ENCODE results near the gene SIRT5.
A peak's percentile ranks its signal among the peaks of the same experiment; 100 is the strongest.

The SIRT5 gene

GRCh38 chr6:13586603-13587542 lies 12.5 kb downstream of the SIRT5 start:
- TF ChIP-seq PRDM10 (tag by site-specific recombination; IDR thresholded peaks at IDR 0.05) (0 out of 2 replicates have a peak, but pooled peaks have one; percentile 46), ZNF121 (tag by site-specific recombination; IDR thresholded peaks at IDR 0.05) (no peak)
- H3K27ac ChIP-seq (ENCODE audit: extremely low read depth, low read depth, low read length), result no peak overlapping the region
- H3K4me3 ChIP-seq (ENCODE audit: low read depth, low read length), result no peak overlapping the region
- POLR2A ChIA-PET, result no interaction called here
- no peaks in the 10 kb centered on the region for H3K9me3 ChIP-seq (ENCODE audit: control insufficient read depth, insufficient read depth, low read depth, low read length)
- H3K4me1 ChIP-seq (ENCODE audit: control insufficient read depth, insufficient read depth, low read length), result no peaks in the 10 kb centered on the region
- peaks cover 11 to 53% of the 10 kb centered on the region in 2 experiments; a peak in 2 of 3 replicates for H3K36me3 ChIP-seq (ENCODE audit: control insufficient read depth in 2 of 2, insufficient read depth in 1 of 2, low read length in 2 of 2)
- CTCF ChIA-PET, result interaction anchor here (1.4 kb wide), 1 partner anchor 12 kb away, joined by 10 read pairs; the partner anchor contains the start of gene SIRT5

- H3K4me3 ChIP-seq (ENCODE audit: low read depth, low read length), result no peak overlapping the region
- H3K36me3 ChIP-seq (ENCODE audit: control insufficient read depth in 2 of 2, insufficient read depth in 1 of 2, low read length in 2 of 2), result peaks cover 8 to 64% of the 10 kb centered on the region in 2 experiments; a peak in 2 of 3 replicates
- TF ChIP-seq REST (tag by site-specific recombination; IDR thresholded peaks at IDR 0.05), result no peak
- TF ChIP-seq SP2 (tag by site-specific recombination; IDR thresholded peaks at IDR 0.05), result no peak
- no peak for TF ChIP-seq ZNF175 (tag by site-specific recombination; IDR thresholded peaks at IDR 0.05)
- TF ChIP-seq ZNF645 (tag by site-specific recombination; IDR thresholded peaks at IDR 0.05), result no peak
- no peak for TF ChIP-seq PRDM10 (tag by site-specific recombination; IDR thresholded peaks at IDR 0.05)
- H3K27ac ChIP-seq (ENCODE audit: extremely low read depth, low read depth, low read length), result no peak overlapping the region
- no peaks in the 10 kb centered on the region for H3K4me1 ChIP-seq (ENCODE audit: control insufficient read depth, insufficient read depth, low read length)
- CTCF ChIA-PET, result interaction anchor here (0.7 kb wide), 1 partner anchor 14 kb away, joined by 3 read pairs; no protein-coding TSS in a partner anchor
- H3K9me3 ChIP-seq (ENCODE audit: control insufficient read depth, insufficient read depth, low read depth, low read length), result no peaks in the 10 kb centered on the region
- POLR2A ChIA-PET, result interaction anchor here (1.6 kb wide), 1 partner anchor 15 kb away, joined by 5 read pairs; the partner anchor contains the start of gene SIRT5
Measured at GRCh38 chr6:13589801-13590200, 15.4 kb downstream of the SIRT5 start.

All from HEK293 (cell line).